NCI-H2227 (cell line): ENCODE results near the gene DNAH9.
"Not testable (repeated sequence)": the region's sequence is repeated elsewhere in the genome, so short reads cannot be mapped to it uniquely, and the experiment has no call there.

ENCODE experiments used
- DNase-seq: peaks from one replicate; lab custom pipeline; 2025; ENCODE audit not compliant: unreplicated experiment; lab: John Stamatoyannopoulos, UW

DNAH9 gene

DNA sequence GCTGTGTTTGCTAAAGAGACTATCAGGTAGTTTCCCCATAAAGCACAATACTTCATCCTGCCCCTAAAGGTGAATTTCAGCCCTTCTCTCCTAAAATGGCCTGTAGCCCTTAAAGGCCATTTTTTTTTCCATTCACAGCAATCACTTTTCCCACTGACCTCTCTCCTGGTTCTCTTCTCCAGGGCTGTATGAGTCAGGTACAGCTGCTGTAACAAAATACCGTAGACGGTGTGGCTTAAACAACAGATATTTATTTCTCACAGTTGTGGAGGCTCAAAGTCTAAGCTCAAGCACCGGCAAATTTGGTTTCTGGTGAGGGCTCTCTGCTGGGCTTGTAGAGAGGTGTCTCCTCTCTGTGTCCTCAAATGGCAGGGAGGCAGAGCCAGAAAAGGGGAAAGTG, 354.3 kb downstream of the DNAH9 start:
- no peak for DNase-seq

DNA sequence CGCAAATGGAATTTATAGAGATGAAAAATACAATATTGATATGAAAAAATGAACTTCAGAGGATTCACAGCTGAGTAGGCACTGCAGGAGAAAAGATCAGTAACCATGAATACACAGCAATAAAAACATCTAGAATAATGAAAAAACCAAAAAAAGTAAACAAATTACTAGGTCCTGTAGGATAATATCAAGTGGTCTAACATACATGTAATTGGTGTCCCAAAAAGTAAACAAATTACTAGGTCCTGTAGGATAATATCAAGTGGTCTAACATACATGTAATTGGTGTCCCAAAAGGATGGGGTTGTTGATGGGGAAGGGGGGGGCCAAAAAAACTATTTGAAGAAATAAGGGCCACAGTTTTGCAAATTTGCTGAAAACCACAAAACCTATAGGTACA, 355.7 kb downstream of the DNAH9 start:
- DNase-seq: no peak

DNA sequence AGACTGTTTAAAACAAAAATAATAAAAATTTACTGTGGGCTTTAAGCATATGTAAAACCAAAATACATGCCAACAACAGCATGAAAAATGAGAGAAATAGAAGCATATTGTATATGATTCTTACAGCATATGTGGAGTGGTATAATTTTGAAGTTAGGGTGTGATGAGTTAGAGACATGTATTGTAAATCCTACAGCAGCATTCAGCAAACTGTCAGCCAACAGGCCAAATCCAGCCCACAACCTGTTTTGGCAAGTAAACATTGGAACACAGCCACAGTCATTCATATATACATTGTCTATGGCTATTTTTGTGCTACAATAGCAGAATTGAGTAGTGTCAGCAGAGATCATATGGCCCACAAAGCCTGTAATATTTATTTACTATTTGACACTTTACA, 356.7 kb downstream of the DNAH9 start:
- no peak for DNase-seq

DNA sequence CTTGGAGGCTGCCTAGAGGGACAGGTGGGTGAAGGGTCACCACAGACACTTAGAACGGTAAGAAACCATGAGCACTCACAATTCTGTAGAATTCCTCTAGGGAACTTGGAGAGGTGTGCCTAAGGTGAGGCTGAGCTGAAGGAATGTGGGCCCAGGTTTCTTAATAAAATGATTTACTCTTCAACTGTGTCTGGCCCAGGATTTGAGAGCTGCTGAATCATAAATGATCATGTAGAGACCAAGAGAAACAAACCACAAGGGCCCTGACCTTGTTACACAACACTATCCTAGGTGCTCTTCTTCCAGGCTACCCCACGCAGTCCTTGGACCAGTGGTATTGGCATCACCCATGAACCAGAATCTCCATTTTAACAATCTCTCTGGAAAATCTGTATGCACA, 371.3 kb downstream of the DNAH9 start:
- no peak for DNase-seq

DNA sequence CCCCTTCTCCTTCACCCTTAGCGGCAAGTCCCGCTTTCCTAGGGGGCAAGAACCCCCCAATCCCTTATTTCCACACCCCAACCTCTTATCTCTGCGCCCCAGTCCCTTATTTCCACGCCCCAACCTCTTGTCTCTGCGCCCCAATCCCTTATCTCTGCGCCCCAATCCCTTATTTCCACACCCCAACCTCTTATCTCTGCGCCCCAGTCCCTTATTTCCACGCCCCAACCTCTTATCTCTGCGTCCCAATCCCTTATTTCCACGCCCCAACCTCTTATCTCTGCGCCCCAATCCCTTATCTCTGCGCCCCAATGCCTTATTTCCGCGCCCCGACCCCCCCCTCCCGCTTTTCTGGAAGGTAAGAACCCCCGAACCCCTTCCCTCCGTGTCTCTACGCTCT, 374.5 kb downstream of the DNAH9 start:
- DNase-seq: not testable (repeated sequence)

DNA sequence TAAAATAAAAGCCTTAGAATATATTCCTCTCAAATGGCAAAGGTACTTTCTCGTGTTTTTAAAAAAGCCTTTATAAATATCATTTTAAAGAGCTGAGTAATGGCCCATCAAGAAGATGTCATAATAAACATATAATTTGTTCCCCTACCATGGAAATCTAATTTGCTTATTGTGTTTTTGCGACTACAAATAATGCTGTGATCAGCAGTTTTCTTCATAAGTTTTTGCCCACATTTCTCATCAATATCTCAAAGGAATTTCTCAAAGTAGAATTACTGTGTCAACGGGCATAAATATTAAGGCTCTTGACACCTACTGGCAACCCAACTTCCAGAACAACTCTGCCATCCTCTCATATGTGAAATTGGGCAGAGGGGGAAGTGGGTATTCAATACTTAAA, 381.5 kb downstream of the DNAH9 start:
- DNase-seq: no peak

DNA sequence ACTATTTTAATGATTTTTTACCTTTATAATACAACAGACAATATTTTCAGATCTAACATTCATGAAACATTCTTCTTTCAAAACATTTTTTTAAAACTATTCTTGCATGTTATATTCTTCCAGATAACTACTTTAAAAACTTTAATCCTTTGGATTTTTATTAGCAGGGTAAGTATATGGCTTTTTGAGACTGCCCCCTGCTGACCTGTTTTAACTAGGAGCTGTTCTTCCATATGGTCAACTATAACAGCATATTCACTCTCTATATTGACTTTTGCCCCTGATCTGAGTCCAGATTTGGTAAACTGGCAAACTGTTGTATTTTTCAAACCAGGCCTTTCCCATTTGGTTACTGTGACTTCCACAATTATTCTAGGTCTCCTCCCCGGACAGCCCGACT, 382.5 kb downstream of the DNAH9 start:
- no peak for DNase-seq

DNA sequence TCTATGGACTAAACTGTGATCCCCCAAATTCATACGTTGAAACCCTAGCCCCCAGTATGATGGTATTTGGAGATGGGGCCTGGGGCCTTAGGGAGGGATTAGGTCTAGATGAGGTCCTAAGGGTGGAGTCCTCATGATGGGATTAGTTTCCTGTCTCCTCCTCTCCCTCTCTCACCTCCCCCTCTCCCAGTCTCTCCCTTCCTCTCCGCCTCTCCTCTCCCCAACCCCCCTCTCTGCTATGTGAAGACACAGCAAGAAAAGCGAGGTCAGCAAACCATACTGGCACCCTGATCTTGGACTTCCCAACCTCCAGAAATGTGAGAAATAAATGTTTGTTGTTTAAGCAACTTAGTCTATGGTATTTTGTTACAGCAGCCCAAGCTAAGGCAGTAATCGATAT, 383.6 kb downstream of the DNAH9 start:
- no peak for DNase-seq

DNA sequence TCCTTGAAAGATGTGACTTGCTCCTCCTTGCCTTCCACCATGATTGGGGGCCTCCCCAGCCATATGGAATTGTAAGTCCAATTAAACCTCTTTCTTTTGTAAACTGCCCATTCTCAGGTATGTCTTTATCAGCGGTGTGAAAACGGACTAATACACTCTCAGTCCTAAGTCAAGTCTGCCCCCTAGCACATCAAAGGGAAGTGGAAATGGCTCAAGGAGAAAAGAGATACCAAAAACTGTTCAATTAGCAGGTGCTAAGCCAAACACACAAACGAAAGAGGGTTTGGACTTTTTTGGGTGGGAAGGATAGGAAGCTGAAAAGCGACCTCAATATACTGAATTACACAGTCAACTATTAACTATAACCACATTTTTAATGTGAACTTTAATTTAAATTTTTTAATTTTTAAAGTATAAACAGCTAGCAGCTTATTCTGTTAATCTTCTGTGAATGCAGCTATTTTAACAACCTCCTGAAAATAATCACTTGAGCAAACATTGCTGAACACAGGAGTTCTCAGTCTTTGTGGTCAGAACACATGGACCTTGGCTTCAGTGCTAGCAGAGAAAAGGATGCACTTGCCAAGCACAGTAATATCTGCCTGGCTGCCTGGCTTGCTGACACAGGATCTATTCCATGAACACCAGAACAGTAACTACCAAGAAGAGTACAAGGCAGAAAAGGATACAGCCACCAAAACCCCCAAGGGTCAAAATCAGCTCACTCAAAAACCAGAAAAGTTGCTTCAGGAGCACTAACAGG, 388.1 kb downstream of the DNAH9 start:
- DNase-seq: no peak

DNA sequence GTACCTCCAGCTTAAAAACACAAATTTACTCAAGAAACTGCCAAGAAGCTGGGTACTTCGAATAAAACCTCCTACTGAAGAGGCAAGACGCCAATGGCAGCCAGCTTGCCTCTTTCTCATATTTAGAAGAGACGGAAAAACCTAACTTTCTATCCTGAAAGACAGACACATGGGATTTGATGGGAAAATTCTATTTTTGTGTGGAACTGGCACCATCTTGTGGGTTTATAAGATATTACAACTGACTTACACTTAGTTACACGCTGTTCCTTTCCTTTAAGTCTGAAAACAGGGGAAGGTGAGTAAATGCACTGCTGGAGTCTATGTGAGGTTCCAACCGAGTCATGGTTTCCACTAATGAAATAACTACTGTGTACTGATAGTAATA, 388.7 kb downstream of the DNAH9 start:
- peak; percentile 16 for DNase-seq

DNA sequence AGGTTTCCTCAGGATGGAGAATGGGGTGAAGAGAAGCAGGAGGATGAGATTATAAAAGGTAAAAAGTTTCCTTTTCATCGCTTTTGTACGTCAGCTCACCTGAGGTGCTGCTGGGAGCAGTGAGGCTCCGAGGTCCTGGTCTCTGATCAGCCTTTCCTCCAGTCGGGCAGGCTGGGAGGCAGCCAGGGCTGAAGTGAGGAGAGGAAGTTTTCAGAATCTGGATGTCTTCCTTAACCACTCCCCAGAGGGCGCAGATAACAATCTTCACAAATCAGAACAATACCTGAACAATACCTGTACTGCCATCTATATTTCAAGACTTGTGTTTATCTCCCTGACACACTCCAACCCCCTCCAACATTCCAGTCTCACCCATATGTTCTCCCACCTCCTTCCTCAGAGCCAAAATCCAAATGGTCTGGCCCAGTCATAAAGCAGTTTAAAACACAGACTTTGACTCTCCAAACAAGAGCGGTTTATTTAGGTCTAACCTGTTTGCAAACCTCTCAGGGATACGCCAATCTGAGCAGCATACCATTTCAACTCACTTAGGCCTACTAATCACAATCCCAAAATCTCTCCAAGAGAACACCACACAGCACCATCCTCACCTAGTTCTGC, 392.2 kb downstream of the DNAH9 start:
- no peak for DNase-seq

DNA sequence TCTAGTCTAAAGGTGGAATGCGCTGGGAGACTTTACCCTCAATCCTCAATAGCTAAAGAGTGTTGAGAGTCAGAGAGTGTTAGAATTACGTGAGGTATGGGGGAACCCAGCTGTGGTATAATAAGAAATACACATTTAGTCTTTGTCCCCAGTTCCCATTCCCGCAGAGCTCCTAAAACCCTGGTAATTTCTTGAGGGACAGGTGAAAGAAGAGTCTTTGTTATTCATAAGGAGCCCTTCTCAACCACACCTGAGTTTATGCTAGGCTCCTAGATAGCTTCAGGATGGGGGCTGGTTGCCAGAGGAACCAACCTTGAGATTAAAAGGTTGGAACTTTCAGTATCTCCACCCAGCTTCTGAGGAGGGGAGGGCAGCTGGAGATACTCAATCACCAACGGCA, 393.2 kb downstream of the DNAH9 start:
- DNase-seq: no peak

DNA sequence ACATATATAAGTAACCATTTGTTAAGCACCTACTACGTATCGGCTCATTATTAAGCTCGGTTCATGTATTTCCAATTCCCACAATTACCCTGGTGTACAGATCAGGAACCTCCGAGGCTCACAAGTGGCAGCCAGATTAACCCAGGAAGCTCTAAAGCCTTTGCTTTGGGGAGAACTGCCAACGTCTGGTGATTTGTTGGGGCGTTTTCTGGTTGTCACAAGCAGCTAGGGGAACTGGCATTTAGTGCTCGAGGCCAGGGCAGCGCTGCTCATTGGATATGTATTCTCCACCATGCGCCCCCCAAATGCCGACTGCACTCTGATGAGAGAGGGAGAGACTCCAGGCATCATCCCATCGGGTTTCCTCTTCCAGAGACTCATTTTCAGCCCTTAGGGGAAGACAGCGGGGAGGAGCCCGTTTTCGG, 398.5 kb downstream of the DNAH9 start:
- DNase-seq: no peak

DNA sequence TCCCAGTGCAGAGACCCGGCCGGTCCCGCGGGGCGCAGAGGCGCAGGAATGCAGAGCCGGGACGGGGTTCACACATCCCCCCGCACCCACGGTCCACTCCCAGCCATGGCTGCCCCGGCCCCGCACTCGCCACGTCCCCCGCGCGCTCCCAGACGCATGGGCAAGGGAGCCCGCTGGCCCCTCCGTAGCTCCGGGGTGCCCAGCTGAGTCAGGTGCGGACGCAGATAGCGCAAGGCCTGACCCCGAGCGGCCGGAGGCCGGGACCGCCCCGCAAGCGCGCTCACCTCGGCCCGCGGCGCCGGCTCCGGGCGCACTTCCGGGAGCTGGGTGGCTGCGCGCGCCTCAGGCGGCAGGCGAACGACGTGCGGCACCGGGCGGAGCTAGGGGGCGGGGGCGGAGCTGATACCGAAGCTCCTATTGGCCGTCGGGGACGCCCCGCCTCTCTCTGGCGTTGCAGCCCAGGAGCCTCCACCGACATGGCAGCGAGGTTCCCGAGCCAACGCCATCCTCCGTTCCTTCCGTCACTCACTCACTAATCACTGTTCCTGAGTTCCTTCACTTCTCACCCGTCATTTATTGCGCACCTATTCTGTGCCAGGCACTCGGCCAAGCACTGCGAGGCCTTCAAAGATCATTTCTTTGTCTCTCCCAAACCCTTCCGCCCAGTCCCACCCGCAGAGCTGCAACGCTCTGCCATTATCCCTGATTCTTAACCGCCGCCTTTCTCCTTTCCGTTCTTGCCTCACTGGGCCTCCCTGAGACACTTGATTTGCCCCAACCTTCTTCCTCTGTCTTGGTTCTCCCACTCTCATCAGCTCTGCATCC, 399.1 kb downstream of the DNAH9 start, which contains the start of gene ZNF18:
TSS of gene ZNF18 (minus strand) at position 329 of the 825 bp plus-strand sequence. CDS start 4,646 bp downstream, outside the sequence.
- DNase-seq: peak; percentile 92

DNA sequence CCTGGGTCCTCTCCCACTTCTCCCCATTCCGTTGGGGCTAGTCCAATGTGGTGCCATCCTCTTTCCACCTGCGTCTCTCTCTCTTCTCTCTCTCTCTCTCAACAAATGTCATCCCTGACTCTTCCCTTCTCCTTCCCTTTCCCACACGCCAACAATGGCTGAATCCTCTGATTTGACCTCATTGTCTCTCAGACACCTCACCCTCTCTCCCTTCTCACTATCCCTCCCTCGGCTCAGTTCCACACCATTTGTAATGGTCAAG, 399.6 kb downstream of the DNAH9 start:
- DNase-seq: no peak

DNA sequence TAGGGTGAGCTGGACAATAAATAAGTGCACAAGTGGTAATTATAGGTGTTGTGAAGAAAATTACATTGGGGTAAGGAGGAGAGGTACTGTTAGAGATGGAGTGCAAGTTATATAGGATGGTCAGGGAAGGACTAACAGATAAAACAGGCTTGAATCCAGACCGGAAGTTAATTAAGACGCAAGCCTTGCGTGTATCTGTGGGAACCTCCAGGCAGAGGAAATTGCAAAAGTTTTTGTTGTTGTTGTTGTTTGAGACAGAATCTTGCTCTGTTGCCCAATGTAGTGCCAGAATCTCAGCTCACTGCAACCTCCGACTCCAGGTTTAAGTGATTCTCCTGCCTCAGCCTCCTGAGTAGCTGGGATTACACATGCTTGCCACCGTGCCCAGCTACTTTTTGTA, 401.4 kb downstream of the DNAH9 start:
- DNase-seq: no peak

DNA sequence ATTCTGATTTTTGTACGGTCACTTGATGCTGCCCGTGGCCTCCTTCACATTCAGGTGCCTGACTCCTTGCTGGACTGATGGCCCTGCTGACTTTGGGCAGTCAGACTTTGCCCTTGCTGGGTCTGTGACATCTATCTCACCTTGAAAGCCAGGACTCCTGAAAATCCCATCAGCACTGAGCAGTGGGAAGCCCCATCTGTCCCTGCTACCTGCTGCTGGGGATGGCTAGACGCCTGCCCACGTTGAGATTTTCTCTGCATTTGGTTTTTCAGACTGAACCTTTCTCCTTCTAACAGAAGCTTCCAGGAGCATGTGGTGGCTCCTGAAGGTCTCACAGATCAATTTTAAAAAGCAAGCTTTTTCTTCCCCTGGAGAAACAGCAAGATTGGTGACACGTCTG, 409.2 kb downstream of the DNAH9 start:
- DNase-seq: no peak
